Measurements from ENCODE around the gene CTDSP2.

The CTDSP2 gene

DNA sequence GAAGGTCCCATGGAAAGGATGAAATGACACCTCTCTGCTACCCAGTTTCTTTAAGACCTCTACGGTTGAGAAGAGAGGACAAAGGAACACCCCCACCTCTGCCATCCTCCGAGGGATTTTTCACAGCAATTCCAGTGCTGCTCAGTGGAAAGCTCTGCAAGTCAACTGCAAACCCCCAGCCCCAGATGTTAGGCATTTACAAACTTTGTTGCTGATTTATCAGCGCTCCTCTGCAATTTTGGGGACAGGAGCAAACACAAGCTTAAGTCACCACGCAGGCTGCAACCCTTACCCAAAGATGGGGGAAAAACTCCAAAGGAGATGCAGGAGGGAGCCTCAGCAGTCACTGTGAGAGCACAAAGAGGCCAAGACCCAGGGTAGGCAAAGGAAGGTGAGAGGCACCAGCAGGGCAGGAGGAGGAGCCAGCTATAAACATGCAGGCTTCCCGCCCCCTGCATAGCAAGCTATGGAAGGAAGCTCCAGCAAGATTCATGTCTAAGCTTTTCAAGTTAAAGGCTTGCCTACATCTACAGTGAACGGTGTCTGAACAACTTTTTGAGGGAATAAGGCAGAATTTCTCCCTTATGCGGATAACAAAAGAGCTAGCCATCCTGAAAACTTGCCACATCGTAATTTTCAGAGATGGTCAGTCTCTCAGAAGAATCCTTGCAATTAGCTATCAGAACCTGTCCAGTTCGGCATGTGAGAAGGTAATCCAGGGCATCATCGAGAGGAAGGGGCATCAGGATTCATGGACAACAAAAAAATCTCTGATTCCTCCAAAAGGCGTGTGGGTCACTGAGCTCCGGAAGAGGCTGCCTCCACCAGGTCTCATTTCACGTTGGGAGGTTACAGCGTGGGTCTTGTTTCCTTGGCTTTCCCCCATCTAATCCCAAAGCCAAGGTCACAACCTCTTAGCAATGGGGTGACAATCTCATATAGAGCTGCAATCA lies 3.9 kb downstream of the CTDSP2 start:
- no peak overlapping the region for H2AFZ ChIP-seq (ENCODE audit: low read depth, low read length, severe bottlenecking)
- no peaks in the 10 kb centered on the region for H3K9me2 ChIP-seq (replicated peaks; ENCODE audit: insufficient read depth, low read length)
- H3K36me3 ChIP-seq (ENCODE audit: low read length): no peaks in the 10 kb centered on the region
- H3K27me3 ChIP-seq (ENCODE audit: low read length): no peaks in the 10 kb centered on the region
- H3K4me2 ChIP-seq (ENCODE audit: low read depth, low read length, poor library complexity, severe bottlenecking): no peak overlapping the region
- H3K4me3 ChIP-seq (ENCODE audit: insufficient read depth, low read length, poor library complexity, severe bottlenecking): no peak overlapping the region
- no peaks in the 10 kb centered on the region for H3K9me3 ChIP-seq (ENCODE audit: insufficient read depth, low read length)
- no peak overlapping the region for H3K27ac ChIP-seq (ENCODE audit: low read depth, low read length)
- H4K20me1 ChIP-seq (ENCODE audit: low read depth, low read length): no peaks in the 10 kb centered on the region
- no peaks in the 10 kb centered on the region for H3K79me2 ChIP-seq (ENCODE audit: insufficient read depth, low read length)
- no peaks in the 10 kb centered on the region for H3F3A ChIP-seq (ENCODE audit: insufficient read depth)
- no peak overlapping the region for H3K9ac ChIP-seq (ENCODE audit: low read length)
- no peak for TF ChIP-seq EZH2phosphoT487 (conservative IDR thresholded peaks at IDR 0.05; ENCODE audit: low read length)
- no peak for TF ChIP-seq CTCF (IDR thresholded peaks at IDR 0.05; ENCODE audit: insufficient read depth, low read length, poor library complexity, severe bottlenecking)

GRCh38 chr12:57841445-57841844 lies 5.1 kb downstream of the CTDSP2 start:
- H3K27ac ChIP-seq (ENCODE audit: low read depth, low read length): no peak overlapping the region
- H3K36me3 ChIP-seq (ENCODE audit: low read length): no peaks in the 10 kb centered on the region
- H3K9me2 ChIP-seq (replicated peaks; ENCODE audit: insufficient read depth, low read length): no peaks in the 10 kb centered on the region
- no peak overlapping the region for H3K4me2 ChIP-seq (ENCODE audit: low read depth, low read length, poor library complexity, severe bottlenecking)
- H3K4me3 ChIP-seq (ENCODE audit: insufficient read depth, low read length, poor library complexity, severe bottlenecking): no peak overlapping the region
- H4K20me1 ChIP-seq (ENCODE audit: low read depth, low read length): no peaks in the 10 kb centered on the region
- no peaks in the 10 kb centered on the region for H3K79me2 ChIP-seq (ENCODE audit: insufficient read depth, low read length)
- no peaks in the 10 kb centered on the region for H3F3A ChIP-seq (ENCODE audit: insufficient read depth)
- H2AFZ ChIP-seq (ENCODE audit: low read depth, low read length, severe bottlenecking): no peak overlapping the region
- H3K9ac ChIP-seq (ENCODE audit: low read length): no peak overlapping the region
- TF ChIP-seq EZH2phosphoT487 (conservative IDR thresholded peaks at IDR 0.05; ENCODE audit: low read length) (no peak), CTCF (IDR thresholded peaks at IDR 0.05; ENCODE audit: insufficient read depth, low read length, poor library complexity, severe bottlenecking) (no peak)
- H3K9me3 ChIP-seq (ENCODE audit: insufficient read depth, low read length): no peaks in the 10 kb centered on the region
- no peaks in the 10 kb centered on the region for H3K27me3 ChIP-seq (ENCODE audit: low read length)

DNA sequence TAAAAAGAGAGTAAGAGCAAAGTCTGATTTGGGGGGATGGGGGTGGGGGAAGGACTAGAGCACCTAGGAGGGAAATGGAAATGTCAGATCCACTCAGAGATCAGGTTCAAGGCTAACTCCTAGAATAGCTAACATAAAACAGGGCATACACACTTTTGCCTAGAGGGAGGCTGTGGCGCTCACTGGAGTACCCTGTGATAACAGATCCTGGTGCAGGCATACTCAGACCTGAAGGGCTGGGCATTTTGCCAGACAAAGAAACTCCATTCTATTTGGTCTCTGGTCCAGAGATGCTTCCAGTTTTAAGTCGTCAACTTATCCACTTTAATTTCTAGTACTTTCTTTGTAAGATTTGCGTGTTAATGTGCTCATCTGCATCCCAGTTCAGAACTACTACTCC lies 5.8 kb downstream of the CTDSP2 start:
- H3K9me3 ChIP-seq (ENCODE audit: insufficient read depth, low read length): no peaks in the 10 kb centered on the region
- H3K4me3 ChIP-seq (ENCODE audit: insufficient read depth, low read length, poor library complexity, severe bottlenecking): no peak overlapping the region
- H3K27me3 ChIP-seq (ENCODE audit: low read length): no peaks in the 10 kb centered on the region
- H3K9ac ChIP-seq (ENCODE audit: low read length): no peak overlapping the region
- no peaks in the 10 kb centered on the region for H4K20me1 ChIP-seq (ENCODE audit: low read depth, low read length)
- no peaks in the 10 kb centered on the region for H3K9me2 ChIP-seq (replicated peaks; ENCODE audit: insufficient read depth, low read length)
- H3K4me2 ChIP-seq (ENCODE audit: low read depth, low read length, poor library complexity, severe bottlenecking): no peak overlapping the region
- no peak overlapping the region for H2AFZ ChIP-seq (ENCODE audit: low read depth, low read length, severe bottlenecking)
- TF ChIP-seq CTCF (IDR thresholded peaks at IDR 0.05; ENCODE audit: insufficient read depth, low read length, poor library complexity, severe bottlenecking) (no peak), EZH2phosphoT487 (conservative IDR thresholded peaks at IDR 0.05; ENCODE audit: low read length) (no peak)
- H3K79me2 ChIP-seq (ENCODE audit: insufficient read depth, low read length): no peaks in the 10 kb centered on the region
- H3K27ac ChIP-seq (ENCODE audit: low read depth, low read length): no peak overlapping the region
- no peaks in the 10 kb centered on the region for H3F3A ChIP-seq (ENCODE audit: insufficient read depth)
- no peaks in the 10 kb centered on the region for H3K36me3 ChIP-seq (ENCODE audit: low read length)

All from SU-DHL-6 (cell line).